A673 (cell line): ENCODE results near the gene SPPL3. TPM values are rescaled to one million over a fixed set of nuclear protein-coding genes. Genes with fewer than 3 reads are reported as not detected.

ENCODE experiments used
- BruUV-seq: library from RNA; stranded (reverse); fragments of 400-500 nt; replicated peaks from 2 replicates; lab custom pipeline; 2021; lab: Mats Ljungman, UMichigan
- CTCF ChIA-PET: fragments of 300-600 bp; sonication (Branson Sonifier 250); formaldehyde crosslinking; loops from one replicate; lab custom pipeline; 2022; ENCODE audit warnings: antibody characterized with exemption; lab: Charles Lee
- POLR2A ChIA-PET: fragments of 300-600 bp; sonication (Branson Sonifier 250); formaldehyde crosslinking; loops from one replicate; lab custom pipeline; 2022; ENCODE audit warnings: antibody characterized with exemption; ENCODE audit not compliant: low non-redundant PET; lab: Charles Lee
- DNase-seq: peaks from one replicate; pipeline ENCODE4 v3.0.0-alpha.2; 2015; ENCODE audit warnings: low spot score
- H3K27ac ChIP-seq: fragments of 200-600 bp; sonication (generic); 2 replicates; pipeline ENCODE4 v1.5.1; 2016; ENCODE audit warnings: mixed run types, low read depth, mild to moderate bottlenecking, mixed read lengths, antibody characterized with exemption, low read length; ENCODE audit not compliant: poor library complexity, severe bottlenecking
- H3K27me3 ChIP-seq: fragments of 200-600 bp; sonication (generic); replicated peaks from 2 replicates; pipeline ENCODE4 v1.6.1; 2017; ENCODE audit warnings: mixed run types, low read depth, mild to moderate bottlenecking, mixed read lengths, antibody characterized with exemption, low read length; ENCODE audit not compliant: insufficient read depth, poor library complexity
- H3K36me3 ChIP-seq: fragments of 200-600 bp; sonication (generic); 2 replicates; pipeline ENCODE4 v1.6.1; 2016; ENCODE audit warnings: mixed run types, mild to moderate bottlenecking, mixed read lengths, antibody characterized with exemption, low read length; ENCODE audit not compliant: insufficient read depth, poor library complexity, severe bottlenecking
- H3K4me1 ChIP-seq: fragments of 200-600 bp; sonication (generic); 2 replicates; pipeline ENCODE4 v1.6.1; 2017; ENCODE audit warnings: mixed run types, mild to moderate bottlenecking, mixed read lengths, antibody characterized with exemption, low read length; ENCODE audit not compliant: insufficient read depth, poor library complexity, severe bottlenecking
- H3K4me3 ChIP-seq: fragments of 200-600 bp; sonication (generic); 2 replicates; pipeline ENCODE4 v1.5.1; 2016; ENCODE audit warnings: low read depth, mixed run types, mild to moderate bottlenecking, mixed read lengths, low read length; ENCODE audit not compliant: poor library complexity, severe bottlenecking
- H3K9me3 ChIP-seq: fragments of 200-600 bp; sonication (generic); 2 replicates; pipeline ENCODE4 v1.6.1; 2016; ENCODE audit warnings: mixed run types, low read depth, mild to moderate bottlenecking, mixed read lengths, antibody characterized with exemption, low read length; ENCODE audit not compliant: poor library complexity, severe bottlenecking
- EZH2 ChIP-seq: fragments of 200-600 bp; sonication (generic); IDR thresholded peaks from 2 replicates; pipeline ENCODE4 v1.6.1; 2017; ENCODE audit warnings: borderline replicate concordance, low read depth, mild to moderate bottlenecking, mixed read lengths, antibody characterized with exemption, low read length; ENCODE audit not compliant: poor library complexity, severe bottlenecking
- intact Hi-C: fragments of 100-400 bp; cut with micrococcal nuclease; formaldehyde crosslinking; loops from one replicate; pipeline ENCODE4 v1.10.0; 2022; ENCODE audit not compliant: unreplicated experiment
- total RNA-seq: library from RNA; stranded (reverse); gene quantifications from 2 replicates; pipeline ENCODE4 v1.2.3, GENCODE V29; 2021
- TF ChIP-seq, protein P1 (sequence below): fragments of 300-800, 200-600 bp; sonication (generic); conservative IDR thresholded peaks from 2 replicates; pipeline ENCODE4 v1.5.1; 2017; ENCODE audit warnings: low read depth, mild to moderate bottlenecking, antibody characterized with exemption, low read length, moderate library complexity, mixed read lengths

The SPPL3 gene
- total RNA-seq, 1 experiment from 2014 or later = 46.9 TPM

- intact Hi-C loops = no loop called here
- H3K27me3 ChIP-seq = no peaks in the 10 kb centered on the region
- POLR2A ChIA-PET = no interaction called here
- CTCF ChIA-PET = interaction anchor here (1.0 kb wide), 1 partner anchor 9 kb away, joined by 3 read pairs; no protein-coding TSS in a partner anchor
- DNase-seq = no peak
- no peak overlapping the region for H3K27ac ChIP-seq
- peaks cover 75% of the 10 kb centered on the region for H3K36me3 ChIP-seq
- BruUV-seq = no TSS peak
- no peaks in the 10 kb centered on the region for H3K9me3 ChIP-seq
- no peak overlapping the region for H3K4me3 ChIP-seq
- TF ChIP-seq, protein P1, sequence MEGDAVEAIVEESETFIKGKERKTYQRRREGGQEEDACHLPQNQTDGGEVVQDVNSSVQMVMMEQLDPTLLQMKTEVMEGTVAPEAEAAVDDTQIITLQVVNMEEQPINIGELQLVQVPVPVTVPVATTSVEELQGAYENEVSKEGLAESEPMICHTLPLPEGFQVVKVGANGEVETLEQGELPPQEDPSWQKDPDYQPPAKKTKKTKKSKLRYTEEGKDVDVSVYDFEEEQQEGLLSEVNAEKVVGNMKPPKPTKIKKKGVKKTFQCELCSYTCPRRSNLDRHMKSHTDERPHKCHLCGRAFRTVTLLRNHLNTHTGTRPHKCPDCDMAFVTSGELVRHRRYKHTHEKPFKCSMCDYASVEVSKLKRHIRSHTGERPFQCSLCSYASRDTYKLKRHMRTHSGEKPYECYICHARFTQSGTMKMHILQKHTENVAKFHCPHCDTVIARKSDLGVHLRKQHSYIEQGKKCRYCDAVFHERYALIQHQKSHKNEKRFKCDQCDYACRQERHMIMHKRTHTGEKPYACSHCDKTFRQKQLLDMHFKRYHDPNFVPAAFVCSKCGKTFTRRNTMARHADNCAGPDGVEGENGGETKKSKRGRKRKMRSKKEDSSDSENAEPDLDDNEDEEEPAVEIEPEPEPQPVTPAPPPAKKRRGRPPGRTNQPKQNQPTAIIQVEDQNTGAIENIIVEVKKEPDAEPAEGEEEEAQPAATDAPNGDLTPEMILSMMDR = no peak
- no peak for TF ChIP-seq EZH2
- peaks cover 6% of the 10 kb centered on the region for H3K4me1 ChIP-seq
Measured at GRCh38 chr12:120720234-120720986, 183.7 kb downstream of the SPPL3 start.

DNA sequence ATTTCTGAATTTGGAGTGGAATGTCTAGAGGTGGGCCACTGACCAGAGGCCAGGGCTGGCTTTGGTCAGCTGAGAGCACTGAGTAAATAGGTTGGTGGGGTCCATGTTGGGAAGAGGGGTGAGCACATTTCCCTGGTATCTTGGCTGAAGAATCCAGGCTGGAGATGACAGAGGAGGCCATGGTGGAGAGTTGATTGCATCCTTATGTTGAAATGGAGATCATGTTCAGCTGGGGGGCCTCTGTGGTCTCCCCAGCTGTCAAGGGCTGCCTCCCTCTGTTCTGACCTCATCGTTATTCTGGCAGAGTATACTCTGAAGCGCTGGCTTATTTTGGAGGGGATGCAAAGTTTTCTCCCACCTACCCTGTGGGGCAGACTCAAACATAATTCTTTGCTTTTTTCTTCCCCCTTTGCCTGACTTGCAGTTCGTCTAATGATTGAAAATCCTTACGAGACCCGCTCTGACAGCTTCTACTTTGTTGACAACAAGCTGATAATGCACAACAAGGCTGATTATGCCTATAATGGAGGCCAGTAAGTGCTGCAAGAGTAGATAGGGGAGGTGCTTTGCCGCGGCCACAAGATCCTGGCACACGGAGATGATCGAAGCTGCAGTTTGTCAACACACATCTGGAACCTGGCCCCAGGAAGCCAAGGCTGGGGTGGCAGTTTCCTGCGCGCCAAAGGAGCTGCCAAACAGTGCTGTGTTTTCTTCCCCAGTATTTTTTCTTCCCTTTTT, 184.5 kb downstream of the SPPL3 start:
- Histone ChIP-seq H3K27ac (no peak overlapping the region), H3K4me1 (no peaks in the 10 kb centered on the region), H3K4me3 (no peak overlapping the region), H3K9me3 (no peaks in the 10 kb centered on the region), H3K36me3 (peaks cover 83% of the 10 kb centered on the region), H3K27me3 (no peaks in the 10 kb centered on the region)
- intact Hi-C loops = no loop called here
- no TSS peak for BruUV-seq
- DNase-seq = no peak
- TF ChIP-seq, protein P1 = no peak
- ChIA-PET CTCF (interaction anchor here (1.0 kb wide), 1 partner anchor 8 kb away, joined by 3 read pairs; no protein-coding TSS in a partner anchor), POLR2A (no interaction called here)

DNA sequence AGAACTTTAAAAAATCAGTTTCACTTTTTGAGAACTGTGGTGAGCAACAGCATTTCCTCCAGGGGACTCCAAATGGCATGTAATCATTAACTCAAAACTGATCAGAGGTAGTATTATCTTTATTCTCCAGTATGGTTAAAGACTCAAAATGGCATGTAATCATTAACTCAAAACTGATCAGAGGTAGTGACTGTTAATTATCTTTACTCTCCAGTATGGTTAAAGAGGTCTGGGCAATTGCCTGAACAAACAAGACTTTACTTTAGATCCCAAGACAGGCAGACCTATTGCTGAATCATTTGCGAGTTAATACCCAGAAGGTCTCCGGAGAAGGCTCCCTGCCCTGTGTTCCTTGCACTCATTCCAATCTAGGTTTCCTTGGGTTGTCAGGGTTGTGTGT, 185.1 kb downstream of the SPPL3 start:
- intact Hi-C loops = no loop called here
- TF ChIP-seq EZH2 = no peak
- TF ChIP-seq, protein P1 = no peak
- Histone ChIP-seq H3K4me3 (no peak overlapping the region), H3K9me3 (no peaks in the 10 kb centered on the region), H3K36me3 (peaks cover 85% of the 10 kb centered on the region), H3K4me1 (no peaks in the 10 kb centered on the region), H3K27me3 (no peaks in the 10 kb centered on the region), H3K27ac (no peak overlapping the region)
- POLR2A ChIA-PET = no interaction called here
- CTCF ChIA-PET = no interaction called here
- BruUV-seq = no TSS peak
- DNase-seq = no peak
